GM12872 (cell line): Measurements from ENCODE around the gene GATAD1.

Experiments used
- TF ChIP-seq, protein P1 (sequence below): IDR thresholded peaks from 3 replicates; pipeline ENCODE4 v1.5.1; 2011; ENCODE audit warnings: low read depth, mild to moderate bottlenecking, low read length, moderate library complexity; ENCODE audit not compliant: insufficient read depth

Gene GATAD1

DNA sequence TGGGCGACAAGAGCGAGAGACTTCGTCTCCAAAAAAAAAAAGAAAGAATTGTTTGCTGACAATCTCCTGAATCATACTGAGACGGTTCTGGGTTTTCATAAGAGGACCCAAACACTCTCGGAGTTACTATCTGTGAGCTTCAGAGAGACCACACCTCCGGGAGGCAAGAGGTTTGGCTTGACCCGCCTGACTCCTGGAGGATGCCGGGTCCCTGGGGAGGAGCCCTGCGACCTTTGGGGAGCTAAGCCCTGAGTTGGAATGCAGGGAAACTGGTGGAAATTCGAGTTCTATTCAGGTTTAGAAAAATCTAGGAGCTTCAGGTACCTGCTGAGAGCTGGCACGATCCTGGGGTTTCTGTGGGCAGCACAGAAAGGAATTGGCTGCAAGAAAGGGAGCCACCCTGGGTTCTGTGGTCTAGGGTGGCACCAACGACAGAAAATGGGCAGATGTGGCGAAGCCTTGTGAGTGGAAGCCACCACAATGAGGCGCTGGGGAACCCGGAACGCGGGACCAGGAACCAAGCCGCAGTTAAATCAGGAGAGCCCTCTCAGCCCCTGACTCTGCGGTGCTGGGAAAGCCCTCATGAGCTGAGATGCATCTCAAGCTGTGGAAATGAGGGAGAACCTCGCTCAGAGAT, 21.9 kb upstream of the GATAD1 start:
- TF ChIP-seq, protein P1, sequence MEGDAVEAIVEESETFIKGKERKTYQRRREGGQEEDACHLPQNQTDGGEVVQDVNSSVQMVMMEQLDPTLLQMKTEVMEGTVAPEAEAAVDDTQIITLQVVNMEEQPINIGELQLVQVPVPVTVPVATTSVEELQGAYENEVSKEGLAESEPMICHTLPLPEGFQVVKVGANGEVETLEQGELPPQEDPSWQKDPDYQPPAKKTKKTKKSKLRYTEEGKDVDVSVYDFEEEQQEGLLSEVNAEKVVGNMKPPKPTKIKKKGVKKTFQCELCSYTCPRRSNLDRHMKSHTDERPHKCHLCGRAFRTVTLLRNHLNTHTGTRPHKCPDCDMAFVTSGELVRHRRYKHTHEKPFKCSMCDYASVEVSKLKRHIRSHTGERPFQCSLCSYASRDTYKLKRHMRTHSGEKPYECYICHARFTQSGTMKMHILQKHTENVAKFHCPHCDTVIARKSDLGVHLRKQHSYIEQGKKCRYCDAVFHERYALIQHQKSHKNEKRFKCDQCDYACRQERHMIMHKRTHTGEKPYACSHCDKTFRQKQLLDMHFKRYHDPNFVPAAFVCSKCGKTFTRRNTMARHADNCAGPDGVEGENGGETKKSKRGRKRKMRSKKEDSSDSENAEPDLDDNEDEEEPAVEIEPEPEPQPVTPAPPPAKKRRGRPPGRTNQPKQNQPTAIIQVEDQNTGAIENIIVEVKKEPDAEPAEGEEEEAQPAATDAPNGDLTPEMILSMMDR, result no peak

DNA sequence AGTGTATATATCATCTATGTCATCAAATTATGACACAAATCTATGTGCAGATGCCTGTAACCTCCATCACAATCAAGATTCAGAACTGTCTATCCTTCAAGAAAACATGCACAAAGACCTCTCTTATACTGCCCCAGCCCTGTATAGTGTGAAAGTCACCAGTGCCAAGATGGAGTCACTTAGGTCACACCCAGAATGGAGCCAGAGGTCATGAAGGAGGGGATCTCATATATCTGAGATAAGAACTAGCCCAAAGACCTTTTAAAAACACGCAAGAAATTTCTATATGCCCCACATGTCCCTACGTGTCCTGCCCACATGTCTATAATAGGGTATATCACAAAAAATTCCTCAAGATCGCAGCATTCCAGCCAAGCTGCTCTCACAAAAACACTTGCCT, 20.1 kb upstream of the GATAD1 start:
- TF ChIP-seq, protein P1, result no peak

DNA sequence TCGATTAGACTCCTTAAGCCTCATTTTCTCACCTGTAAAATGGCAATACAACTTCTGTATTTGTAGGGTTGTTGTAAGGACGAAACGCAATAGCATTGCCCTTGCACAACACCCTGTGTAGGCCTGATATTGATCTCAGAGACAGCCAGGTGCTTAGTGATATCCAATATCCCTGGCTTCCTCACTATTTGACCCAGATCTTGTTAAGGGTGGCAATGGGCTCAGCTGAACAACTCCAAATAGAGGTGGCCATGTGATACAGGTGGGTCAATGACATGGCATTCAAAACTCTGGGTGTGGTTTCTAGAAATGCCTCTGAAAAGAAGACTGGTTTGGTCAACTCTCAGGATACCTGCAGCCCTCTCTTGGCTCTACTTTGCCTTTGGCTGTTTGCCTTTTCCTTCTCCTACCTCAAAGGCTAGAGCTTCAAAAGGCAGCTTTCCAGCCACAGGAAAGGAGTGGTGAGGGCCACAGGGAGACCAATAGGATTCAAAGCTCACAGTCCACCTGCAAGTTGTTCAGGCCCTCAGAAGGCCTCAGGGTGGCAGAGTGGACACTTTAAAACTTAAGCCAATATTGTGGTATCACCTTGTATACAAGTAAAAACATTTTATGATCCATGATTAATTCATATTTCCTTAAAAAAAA, 14.9 kb upstream of the GATAD1 start:
- TF ChIP-seq, protein P1, result no peak

DNA sequence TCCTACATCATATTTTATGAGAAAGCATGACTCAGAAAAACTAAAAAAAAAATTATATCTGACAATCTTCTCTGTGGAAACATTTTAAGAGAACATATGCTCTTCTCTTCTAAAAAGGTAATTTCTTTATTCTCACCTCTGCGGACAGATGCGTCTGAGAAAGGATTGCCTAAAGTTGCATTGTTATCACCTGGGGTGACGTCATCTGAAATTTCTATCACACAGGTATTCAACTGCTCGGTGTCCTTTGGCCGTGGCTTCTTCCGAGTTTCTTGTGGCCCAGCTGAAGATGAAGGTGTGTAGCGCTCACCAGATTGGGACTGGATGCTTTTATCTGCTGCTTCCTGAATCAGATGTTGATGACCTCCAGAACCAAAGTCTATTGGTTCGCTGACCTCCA, 14.3 kb upstream of the GATAD1 start:
- TF ChIP-seq, protein P1, result no peak

DNA sequence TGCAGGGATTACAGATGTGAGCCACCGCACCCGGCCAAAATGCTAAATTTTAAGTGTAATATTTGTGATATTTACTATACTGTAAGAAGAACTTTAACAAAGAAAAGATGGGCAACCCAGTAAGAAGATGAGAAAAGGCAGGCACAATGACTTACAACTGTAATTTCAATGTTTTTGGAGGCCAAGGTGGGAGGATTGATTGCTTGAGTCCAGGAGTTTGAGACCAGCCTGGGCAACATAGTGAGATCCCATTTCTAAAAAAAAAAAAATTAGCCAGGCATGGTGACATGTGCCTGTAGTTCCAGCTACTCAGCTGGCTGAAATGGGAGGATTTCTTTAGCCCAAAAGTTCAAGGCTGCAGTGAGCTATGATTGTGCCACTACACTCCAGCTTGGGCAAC, 11.7 kb upstream of the GATAD1 start:
- TF ChIP-seq, protein P1, result no peak

DNA sequence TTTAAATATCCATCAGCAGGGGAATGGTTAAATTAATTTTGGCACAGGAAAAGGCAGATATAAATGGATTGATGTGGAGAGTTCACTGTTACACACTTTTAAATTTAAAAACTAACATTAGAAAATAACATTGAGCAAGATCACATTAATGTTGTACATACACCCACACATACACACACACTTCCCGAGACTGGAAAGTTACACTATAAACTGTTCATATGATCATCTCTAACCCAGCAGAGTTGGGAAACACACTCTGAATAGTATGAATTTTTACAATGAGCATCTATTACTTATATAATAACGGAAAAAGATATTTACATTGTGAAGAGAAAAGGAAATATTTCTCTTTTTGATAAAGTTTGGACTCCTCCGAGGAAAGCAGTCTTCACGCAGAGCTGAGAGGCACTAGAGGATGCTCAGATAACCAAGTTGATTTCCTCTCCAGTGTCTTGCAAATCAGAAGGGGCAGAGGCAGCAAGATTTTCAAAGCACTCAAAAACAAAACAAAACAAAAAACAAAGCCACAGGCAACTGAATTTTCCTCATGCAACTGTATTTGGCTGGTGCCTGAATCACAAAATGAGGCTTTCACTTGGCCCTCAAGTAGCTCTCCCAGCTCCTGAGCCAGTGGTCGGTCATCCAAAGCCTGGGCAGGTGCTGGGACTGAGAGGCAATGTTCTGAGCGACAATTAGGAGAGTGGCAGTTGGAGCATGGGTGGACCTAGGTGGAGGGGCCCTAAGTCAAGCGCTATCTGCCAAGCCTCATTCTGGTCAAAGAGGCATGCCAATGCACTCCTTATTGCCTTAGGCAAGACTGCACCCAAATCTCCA, 10.5 kb upstream of the GATAD1 start:
- TF ChIP-seq, protein P1, result no peak

DNA sequence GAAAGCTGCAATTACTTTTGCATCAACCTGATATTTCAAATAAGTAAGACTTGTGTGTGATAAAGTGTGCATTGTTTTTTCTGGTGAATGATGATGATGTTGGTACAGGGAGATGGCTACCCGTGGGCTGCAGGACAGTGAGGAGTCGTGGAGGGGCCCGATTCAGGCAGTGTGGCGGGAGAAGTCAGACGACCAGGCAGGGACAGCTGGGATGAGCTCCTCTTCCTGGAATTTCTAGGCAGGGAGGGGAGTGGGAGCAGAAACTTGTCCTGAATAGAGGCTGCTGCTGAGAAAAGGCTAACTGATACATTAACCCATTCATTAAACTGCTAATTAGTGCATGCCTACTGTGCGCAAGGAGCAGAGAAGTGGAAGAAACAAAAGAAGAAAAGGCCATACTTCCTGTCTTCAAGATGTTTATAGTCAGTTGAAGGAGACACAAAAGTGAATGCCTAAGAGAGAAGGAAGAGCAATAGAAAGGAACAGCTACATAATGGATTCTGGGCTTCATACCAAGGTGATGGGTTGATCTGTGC, 9.3 kb upstream of the GATAD1 start:
- TF ChIP-seq, protein P1, result no peak
